Breast epithelium (tissue), 3 donors: ENCODE measurements around the gene THPO.

ENCODE experiments used
- CTCF ChIP-seq, 3 donors: fragments of 450-650 bp; IDR thresholded peaks; one replicate each; pipeline ENCODE4 v1.5.1; 2016 to 2017; ENCODE audit warnings: antibody characterized with exemption in 3 of 3, mild to moderate bottlenecking in 3 of 3, moderate library complexity in 3 of 3
- POLR2A ChIP-seq: fragments of 450-650 bp; IDR thresholded peaks from one replicate; pipeline ENCODE4 v1.6.1; 2016; ENCODE audit warnings: antibody characterized with exemption, mild to moderate bottlenecking, moderate library complexity

- TF ChIP-seq CTCF (IDR thresholded peaks at IDR 0.05) = no peak
- TF ChIP-seq POLR2A = no peak
These were observed 5.1 kb downstream of the THPO start for GRCh38 chr3:184372911-184373310.
